Skeletal muscle tissue (tissue), 4 donors: ENCODE measurements around the gene TSPAN14. TPM values are rescaled to one million over a fixed set of nuclear protein-coding genes. Genes with fewer than 3 reads are reported as not detected.

ENCODE experiments used
- H3K27ac ChIP-seq: one replicate; pipeline ENCODE4 v1.7.0; 2013; ENCODE audit warnings: mild to moderate bottlenecking, low read depth, low read length, inconsistent platforms
- H3K27me3 ChIP-seq, 3 donors: one replicate each; pipeline ENCODE4 v1.7.0; 2013; ENCODE audit warnings: low read length in 3 of 3; ENCODE audit not compliant: control insufficient read depth in 3 of 3, insufficient read depth in 3 of 3
- H3K36me3 ChIP-seq, 3 donors: one replicate each; pipeline ENCODE4 v1.7.0; 2013; ENCODE audit warnings: low read length in 3 of 3; ENCODE audit not compliant: control insufficient read depth in 3 of 3, insufficient read depth in 3 of 3
- H3K4me1 ChIP-seq, 3 donors: one replicate each; pipeline ENCODE4 v1.7.0; 2013; ENCODE audit warnings: low read length in 3 of 3, mild to moderate bottlenecking in 3 of 3; ENCODE audit not compliant: control insufficient read depth in 3 of 3, insufficient read depth in 3 of 3
- H3K4me3 ChIP-seq, 3 donors: one replicate each; pipeline ENCODE4 v1.7.0; 2013; ENCODE audit warnings: low read length in 3 of 3
- H3K9ac ChIP-seq, 3 donors: one replicate each; pipeline ENCODE4 v1.7.0; 2013; ENCODE audit warnings: low read length in 3 of 3, mild to moderate bottlenecking in 3 of 3, moderate library complexity in 2 of 3, low read depth in 1 of 3
- H3K9me3 ChIP-seq, 3 donors: one replicate each; pipeline ENCODE4 v1.7.0; 2013; ENCODE audit warnings: low read length in 3 of 3; ENCODE audit not compliant: control insufficient read depth in 3 of 3
- total RNA-seq: library from RNA; depleted of rRNA; stranded (reverse); fragments of >200 nt; gene quantifications from one replicate; pipeline ENCODE4 v1.2.3, GENCODE V29; 2014
- donor health status: Osteomylitis.

TSPAN14 gene
- total RNA-seq, 1 donor from 2014 or later = 6.3 TPM

DNA sequence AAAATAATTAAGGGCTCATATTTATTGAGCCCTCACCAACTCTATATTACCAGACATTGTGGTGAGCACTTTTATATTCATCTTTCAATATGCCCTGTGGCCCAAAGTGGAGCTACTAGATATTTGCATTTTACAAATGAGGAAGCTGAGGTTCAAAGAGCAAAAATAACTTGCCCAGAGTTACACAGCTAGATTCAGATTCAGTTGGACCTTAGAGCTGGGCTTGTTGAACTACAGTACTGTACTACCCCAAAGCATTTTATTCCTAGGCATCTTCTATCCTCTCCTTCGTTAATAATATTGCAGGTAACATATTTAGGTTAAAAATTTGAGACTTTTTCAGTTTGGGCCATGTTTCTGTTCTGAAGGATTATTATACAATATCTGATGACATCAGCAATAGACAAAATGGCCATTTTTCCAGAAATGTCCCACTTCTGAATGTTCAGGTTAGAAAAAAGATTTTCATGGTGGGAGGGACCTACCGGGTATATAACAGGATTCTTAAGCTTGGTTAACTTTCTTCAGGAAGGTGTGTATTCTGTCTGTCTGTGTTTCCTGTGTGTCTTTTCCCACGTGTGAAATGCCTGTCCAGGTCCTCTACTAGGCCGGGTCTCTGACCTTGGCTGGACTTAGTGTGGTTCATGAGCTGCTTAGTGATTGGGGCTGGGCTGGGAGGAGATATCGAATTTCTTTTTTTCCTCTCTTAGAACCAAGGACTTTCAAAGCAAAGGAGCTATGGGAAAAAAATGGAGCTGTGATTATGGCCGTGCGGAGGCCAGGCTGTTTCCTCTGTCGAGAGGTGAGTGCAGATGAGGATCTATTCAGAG is 32.2 kb upstream of the TSPAN14 start:
- Histone ChIP-seq H3K4me1 (peaks cover 0 to under 1% (median 0%) of the 10 kb centered on the region in 3 donors), H3K9ac (no peak overlapping the region), H3K27me3 (no peaks in the 10 kb centered on the region)

DNA sequence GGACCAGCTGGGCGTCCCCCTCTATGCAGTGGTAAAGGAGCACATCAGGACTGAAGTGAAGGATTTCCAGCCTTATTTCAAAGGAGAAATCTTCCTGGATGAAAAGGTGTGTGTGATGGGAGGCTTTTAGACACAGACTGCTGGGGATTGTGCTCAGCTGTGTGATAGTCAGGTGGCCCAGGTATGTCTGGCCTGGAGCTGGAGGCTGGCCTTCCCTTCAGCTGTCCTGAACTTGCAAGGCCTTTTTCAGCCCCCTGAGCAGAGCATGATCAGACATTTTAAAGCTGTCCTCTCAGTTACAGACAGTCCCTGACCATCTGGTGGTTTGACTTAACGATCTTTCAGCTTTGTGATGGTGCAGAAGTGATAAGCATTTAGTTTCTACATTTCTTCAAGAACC is 28.2 kb upstream of the TSPAN14 start:
- H3K4me3 ChIP-seq = no peak overlapping the region
- no peaks in the 10 kb centered on the region for H3K9me3 ChIP-seq
- no peaks in the 10 kb centered on the region for H3K4me1 ChIP-seq
- no peaks in the 10 kb centered on the region for H3K27me3 ChIP-seq
- no peak overlapping the region for H3K9ac ChIP-seq
- H3K36me3 ChIP-seq = peaks cover 22 to 39% (median 35%) of the 10 kb centered on the region in 3 donors
- H3K27ac ChIP-seq = no peak overlapping the region

More for the DNA sequence above, 32.2 kb upstream of the TSPAN14 start:
- Histone ChIP-seq H3K27ac (no peak overlapping the region), H3K4me3 (no peak overlapping the region), H3K9me3 (no peaks in the 10 kb centered on the region), H3K36me3 (peaks cover 17 to 29% (median 27%) of the 10 kb centered on the region in 3 donors)

GRCh38 chr10:80427541-80427940 is 26.6 kb upstream of the TSPAN14 start:
- Histone ChIP-seq H3K27ac (no peak overlapping the region), H3K9ac (no peak overlapping the region), H3K36me3 (peaks cover 19 to 42% (median 34%) of the 10 kb centered on the region in 3 donors), H3K4me1 (no peaks in the 10 kb centered on the region), H3K27me3 (no peaks in the 10 kb centered on the region), H3K4me3 (no peak overlapping the region), H3K9me3 (no peaks in the 10 kb centered on the region)

DNA sequence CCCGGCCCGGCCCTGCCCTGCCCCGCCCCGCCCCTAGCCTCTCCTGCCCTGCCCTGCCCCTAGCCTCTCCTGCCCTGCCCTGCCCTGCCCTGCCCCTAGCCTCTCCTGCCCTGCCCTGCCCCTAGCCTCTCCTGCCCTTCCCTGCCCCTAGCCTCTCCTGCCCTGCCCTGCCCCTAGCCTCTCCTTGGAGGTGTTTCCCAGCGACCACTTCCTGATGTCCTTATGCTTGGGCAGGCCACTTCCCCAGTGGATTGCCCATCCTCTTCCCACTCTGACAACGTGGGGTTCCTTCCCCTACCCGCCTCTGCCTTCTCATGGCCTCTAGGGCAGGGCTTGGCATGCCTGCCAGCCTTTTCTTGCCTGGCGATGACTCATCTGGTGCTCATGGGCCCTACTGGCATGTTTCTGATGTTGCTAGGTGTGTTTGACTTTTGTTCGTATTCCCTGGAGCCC is 24.6 kb upstream of the TSPAN14 start:
- H3K27me3 ChIP-seq = no peaks in the 10 kb centered on the region
- peaks cover 15 to 39% (median 30%) of the 10 kb centered on the region in 3 donors for H3K36me3 ChIP-seq
- H3K9ac ChIP-seq = no peak overlapping the region

GRCh38 chr10:80433134-80433533 is 21.0 kb upstream of the TSPAN14 start:
- Histone ChIP-seq H3K9me3 (no peaks in the 10 kb centered on the region), H3K36me3 (peaks cover under 1 to 14% (median 9%) of the 10 kb centered on the region in 3 donors), H3K4me3 (no peak overlapping the region), H3K4me1 (no peaks in the 10 kb centered on the region), H3K9ac (no peak overlapping the region), H3K27me3 (no peaks in the 10 kb centered on the region), H3K27ac (no peak overlapping the region)

More for the DNA sequence above, 24.6 kb upstream of the TSPAN14 start:
- Histone ChIP-seq H3K4me1 (no peaks in the 10 kb centered on the region), H3K9me3 (no peaks in the 10 kb centered on the region), H3K27ac (no peak overlapping the region), H3K4me3 (no peak overlapping the region)

DNA sequence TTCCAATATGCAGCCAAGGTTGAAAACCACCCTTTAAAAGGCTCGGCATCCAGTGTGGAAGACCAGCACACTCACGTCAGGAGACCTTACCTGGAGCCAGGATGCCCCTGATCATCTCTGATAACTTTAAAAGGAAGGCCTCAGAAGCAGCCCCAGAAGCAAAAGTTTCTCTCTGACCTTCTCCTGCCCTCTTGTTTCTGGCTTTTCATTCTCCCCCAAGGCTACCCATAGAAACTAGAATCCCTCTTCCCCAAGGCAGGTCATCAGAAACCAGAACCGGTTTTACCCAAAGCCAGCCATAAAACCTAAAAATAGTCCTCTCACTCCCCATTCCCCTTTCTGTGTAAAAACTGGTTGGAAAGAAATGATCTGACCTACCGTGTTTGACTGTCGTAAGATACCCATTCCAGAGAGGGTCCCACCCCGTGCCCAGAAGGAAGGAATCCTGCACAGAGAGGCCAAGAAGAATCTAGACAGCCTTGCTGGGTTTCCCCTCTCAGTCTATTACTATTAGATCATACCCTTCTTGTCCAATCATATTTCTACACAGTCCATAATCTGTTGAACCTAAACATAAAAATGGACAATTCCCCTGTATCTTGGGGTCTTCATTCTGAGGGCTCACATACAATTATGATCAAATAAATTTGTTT is 17.5 kb upstream of the TSPAN14 start:
- no peak overlapping the region for H3K4me3 ChIP-seq
- no peaks in the 10 kb centered on the region for H3K9me3 ChIP-seq
- no peaks in the 10 kb centered on the region for H3K4me1 ChIP-seq
- no peaks in the 10 kb centered on the region for H3K27me3 ChIP-seq
- no peak overlapping the region for H3K27ac ChIP-seq
- peaks cover 0 to 10% (median 4%) of the 10 kb centered on the region in 3 donors for H3K36me3 ChIP-seq
- no peak overlapping the region for H3K9ac ChIP-seq

DNA sequence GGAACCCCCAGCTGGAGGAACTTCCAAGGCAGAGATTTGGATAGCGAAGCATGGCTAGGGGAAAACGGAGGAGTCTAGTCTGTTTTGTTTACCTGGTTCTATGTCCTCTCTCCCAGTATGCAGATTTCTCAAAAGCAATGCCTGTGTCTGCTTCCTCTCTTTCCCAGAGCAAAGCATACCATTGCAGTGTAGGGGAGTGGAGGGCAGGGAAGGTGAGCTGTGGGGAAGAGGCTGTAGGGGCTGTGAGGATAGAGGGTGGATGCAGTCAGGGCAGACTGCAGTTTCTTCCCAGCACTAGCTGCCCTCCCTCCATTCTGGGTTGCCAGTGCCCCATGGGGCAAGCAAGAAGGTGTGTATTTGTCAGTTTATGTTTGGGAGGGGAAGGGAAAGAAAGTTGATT is 16.9 kb upstream of the TSPAN14 start:
- no peaks in the 10 kb centered on the region for H3K4me1 ChIP-seq
- no peak overlapping the region for H3K27ac ChIP-seq
- H3K9ac ChIP-seq = peak overlapping the region in 1 of 3 donors; percentile 16
- no peak overlapping the region for H3K4me3 ChIP-seq
- peaks cover 0 to 4% (median 0%) of the 10 kb centered on the region in 3 donors for H3K36me3 ChIP-seq
- H3K27me3 ChIP-seq = no peaks in the 10 kb centered on the region
- no peaks in the 10 kb centered on the region for H3K9me3 ChIP-seq

GRCh38 chr10:80441831-80442230 is 12.3 kb upstream of the TSPAN14 start:
- Histone ChIP-seq H3K9ac (no peak overlapping the region), H3K27me3 (no peaks in the 10 kb centered on the region), H3K36me3 (no peaks in the 10 kb centered on the region), H3K4me1 (peaks cover 8 to 17% (median 11%) of the 10 kb centered on the region in 3 donors), H3K4me3 (no peak overlapping the region), H3K27ac (no peak overlapping the region), H3K9me3 (no peaks in the 10 kb centered on the region)

- Histone ChIP-seq H3K4me3 (no peak overlapping the region), H3K36me3 (no peaks in the 10 kb centered on the region), H3K9me3 (no peaks in the 10 kb centered on the region), H3K4me1 (peaks cover 8 to 17% (median 11%) of the 10 kb centered on the region in 3 donors), H3K27ac (no peak overlapping the region), H3K27me3 (no peaks in the 10 kb centered on the region), H3K9ac (no peak overlapping the region)
These were observed 11.2 kb upstream of the TSPAN14 start for GRCh38 chr10:80442879-80443278.

- Histone ChIP-seq H3K4me1 (peaks cover 8 to 17% (median 11%) of the 10 kb centered on the region in 3 donors), H3K9ac (no peak overlapping the region), H3K4me3 (no peak overlapping the region), H3K9me3 (no peaks in the 10 kb centered on the region), H3K27me3 (no peaks in the 10 kb centered on the region), H3K36me3 (no peaks in the 10 kb centered on the region), H3K27ac (no peak overlapping the region)
These were observed 10.6 kb upstream of the TSPAN14 start for GRCh38 chr10:80443531-80443974.
